Stimulated activated CD8-positive, alpha-beta memory T cell treated with anti-CD3 and anti-CD28 coated beads, Interleukin-2, amount 100 ng/mL, for 1 hour (primary cell): ENCODE measurements around the gene MAN2B1.
A peak's percentile ranks its signal among the peaks of the same experiment; 100 is the strongest.
"Not testable (repeated sequence)": the region's sequence is repeated elsewhere in the genome, so short reads cannot be mapped to it uniquely, and the experiment has no call there.

Experiments used
- DNase-seq, 2 donors: peaks; one replicate each; pipeline ENCODE4 v3.0.0-alpha.2; 2020; ENCODE audit warnings: low read depth in 2 of 2

MAN2B1 gene

DNA sequence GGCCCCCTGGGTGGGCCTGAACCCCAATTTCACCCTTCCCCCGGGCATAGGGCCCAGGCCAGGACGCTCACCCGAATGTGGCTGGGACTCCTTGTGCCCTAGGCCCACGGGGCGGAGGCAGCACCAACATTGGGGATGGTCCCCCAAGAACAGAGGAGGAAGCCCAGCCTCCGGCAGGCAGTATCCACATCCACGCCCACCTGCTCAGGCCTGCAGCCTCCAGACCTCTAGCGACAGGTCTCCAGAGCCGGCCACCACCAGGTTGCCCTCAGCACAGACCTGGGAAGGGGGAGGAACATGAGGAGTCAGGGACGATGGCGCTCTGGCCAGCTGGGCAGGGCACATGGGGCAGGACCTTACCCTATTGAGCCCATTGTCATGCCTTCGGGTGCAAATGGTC, 22.5 kb upstream of the MAN2B1 start:
- no peak for DNase-seq

DNA sequence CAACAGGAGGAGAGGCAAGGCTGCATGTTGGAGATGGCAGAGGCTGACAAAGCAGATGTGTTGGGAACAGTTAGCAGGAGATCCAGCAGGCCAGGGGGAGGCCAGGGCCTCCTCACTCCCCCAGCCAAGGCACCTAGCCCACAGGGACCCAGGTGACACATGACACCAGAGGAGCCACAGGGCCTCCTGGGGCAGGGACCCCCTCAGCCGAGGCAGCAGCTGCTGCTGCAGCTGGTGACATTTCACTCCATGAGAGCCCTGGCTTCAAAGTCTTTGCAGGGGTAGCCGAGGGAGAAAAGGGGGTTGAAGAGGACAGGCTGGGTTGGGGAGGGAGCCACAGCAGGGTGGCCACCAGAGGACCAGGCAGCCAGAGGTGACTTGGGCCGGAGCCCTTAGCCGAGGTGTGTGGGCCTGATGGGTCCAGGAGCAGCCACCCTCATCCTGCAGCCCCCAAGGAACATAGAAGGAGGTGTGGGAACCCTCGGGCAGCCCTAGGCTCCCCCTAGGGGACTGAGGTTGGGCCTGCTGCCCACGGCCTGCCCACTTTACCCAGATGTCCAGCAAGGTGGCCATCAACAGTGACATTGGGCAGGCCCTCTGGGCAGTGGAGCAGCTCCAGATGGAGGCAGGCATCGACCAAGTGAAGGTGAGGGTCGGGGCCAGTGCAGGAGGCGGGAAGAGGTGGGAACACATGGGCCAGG, 21.1 kb upstream of the MAN2B1 start, which contains the start of gene GNG14:
GNG14 (plus strand) TSS at position 503 of the 701 bp plus-strand sequence; CDS start at position 554, 51 bp downstream.
- no peak for DNase-seq

DNA sequence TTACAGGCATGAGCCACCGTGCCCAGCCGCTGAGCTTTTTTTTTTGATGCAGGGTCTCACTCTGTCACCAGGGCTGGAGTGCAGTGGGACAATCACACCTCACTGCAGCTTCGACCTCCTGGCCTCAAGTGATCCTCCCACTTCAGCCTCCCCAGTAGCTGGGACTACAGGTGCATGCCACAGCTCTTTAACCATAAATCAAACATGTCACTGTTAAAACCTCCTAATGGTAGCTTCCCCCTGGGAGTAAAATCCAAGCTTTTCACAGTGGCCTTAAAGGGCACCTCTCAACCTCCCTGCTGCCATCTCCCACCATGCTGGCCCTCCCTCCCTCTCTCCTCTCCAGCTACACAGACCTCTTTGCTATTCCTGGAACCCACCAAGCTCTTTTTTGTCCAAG, 19.3 kb upstream of the MAN2B1 start:
- no peak for DNase-seq

DNA sequence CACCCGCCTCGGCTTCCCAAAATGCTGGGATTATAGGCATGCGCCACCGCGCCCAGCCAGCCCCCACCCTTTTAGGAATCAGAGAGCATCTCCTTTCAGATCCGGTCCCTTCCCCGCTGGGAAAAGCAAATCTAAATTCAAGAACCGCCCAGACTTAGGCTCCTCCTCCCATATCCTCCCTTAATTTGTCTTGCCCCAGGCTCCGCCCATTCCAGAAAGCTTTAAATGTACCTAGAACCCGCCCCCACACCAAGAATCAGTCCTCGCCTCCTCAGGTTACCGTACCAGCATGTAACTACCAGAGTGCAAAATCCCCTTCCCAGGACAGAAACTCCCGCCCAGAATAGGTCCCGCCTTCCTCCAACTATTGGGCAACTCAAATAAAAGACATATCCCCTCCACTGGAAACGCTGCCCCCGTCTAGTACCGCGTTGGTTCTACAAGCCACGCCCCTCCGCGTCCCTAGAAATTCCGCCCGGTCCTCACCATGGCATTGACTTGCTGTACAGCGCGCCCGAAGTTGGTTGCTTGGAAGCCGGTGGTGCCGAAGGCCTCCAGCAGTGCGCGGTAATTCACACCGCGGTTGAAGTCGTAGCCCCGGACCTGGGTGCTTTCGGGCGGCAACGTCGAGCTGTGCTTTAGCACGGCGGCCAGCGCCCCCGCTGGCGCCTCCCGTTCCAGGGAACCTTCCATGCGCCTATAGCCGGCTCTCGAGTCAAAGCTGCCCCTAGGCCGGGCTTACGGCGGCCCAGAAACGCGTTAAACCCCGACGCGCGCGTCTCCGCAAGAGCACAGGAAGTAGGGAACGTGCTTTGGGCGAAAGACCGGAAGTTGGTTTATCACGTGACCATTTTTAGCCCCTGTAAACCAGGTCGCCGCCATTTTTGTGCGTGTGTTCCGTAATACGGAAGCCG, 14.8 kb upstream of the MAN2B1 start, which contains the start of gene DHPS:
DHPS (minus strand) TSS at position 807 of the 914 bp plus-strand sequence; CDS start at position 693, 114 bp downstream.
- DNase-seq, result peak; percentile 70 to 83

DNA sequence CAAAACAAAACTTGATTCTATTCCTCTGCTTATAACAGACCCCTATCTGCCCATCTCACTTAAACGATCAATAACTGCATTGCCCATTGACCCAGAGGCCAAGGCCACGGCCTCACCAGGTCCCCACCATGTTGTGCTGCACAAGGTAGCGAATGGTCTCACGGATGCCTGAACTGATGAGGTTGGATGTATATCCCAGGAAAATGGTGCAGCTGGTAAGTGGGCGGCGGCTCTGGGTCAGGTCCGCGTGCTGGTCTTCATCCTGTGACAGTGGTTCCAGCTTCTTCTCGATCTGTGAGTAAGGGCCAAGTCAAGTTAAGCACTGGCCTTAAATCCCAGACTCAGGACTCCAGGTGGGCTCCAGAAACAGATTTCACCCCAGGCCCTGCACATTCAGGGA, 13.5 kb upstream of the MAN2B1 start:
- no peak for DNase-seq

DNA sequence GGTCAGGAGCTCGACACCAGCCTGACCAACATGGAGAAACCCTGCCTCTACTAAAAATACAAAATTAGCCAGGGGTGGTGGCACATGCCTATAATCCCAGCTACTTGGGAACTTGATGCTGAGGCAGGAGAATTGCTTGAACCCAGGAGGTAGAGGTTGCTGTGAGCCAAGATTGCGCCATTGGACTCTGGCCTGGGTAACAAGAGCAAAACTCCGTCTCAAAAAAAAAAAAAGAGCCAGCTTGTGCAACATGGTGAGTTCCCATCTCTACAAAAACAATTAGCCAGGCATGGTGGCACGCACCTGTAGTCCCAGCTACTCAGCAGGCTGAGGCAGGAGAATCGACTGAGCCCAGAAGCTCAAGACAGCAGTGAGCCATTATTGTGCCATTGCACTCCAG, 11.5 kb upstream of the MAN2B1 start:
- DNase-seq, result not testable (repeated sequence)

DNA sequence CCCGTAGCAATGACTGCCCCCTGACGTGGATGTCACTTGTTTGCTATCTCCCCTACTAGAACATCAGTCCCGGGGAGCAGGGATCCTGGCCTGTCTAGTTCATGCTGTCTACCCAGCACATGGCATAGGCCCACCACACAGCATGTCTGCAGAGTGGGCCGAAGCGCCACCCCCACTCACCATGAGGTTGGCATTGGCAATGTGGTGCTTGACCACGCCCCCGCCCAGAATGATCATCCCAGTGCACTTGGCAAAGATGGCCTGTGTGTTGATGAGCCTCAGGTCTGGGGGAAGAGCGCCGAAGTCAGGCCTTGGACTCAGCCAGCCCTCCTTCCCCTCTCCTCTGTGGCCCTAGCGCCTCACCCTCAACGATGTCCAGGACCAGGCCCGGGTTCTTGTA, 10.4 kb upstream of the MAN2B1 start:
- DNase-seq, result no peak

DNA sequence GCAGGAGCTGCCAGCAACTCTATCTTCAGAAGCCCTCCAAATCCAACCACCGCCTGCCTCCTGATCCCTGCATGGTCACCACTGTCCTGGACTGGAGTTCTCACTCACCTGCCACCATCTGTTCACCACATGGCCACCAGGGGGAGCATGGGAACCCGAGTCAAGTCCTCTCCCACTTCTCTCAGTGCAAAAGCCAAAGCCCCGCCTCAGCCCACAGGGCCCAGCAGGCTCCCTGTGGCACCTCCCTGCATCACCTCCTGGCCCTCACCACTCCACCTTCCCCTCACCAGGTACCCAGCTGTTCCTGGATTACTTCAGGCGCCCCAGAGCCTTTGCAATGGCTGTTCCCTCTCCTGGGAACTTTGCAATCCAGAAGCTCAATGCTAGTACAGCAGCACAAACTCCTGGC, 9.8 kb upstream of the MAN2B1 start:
- peak; percentile 68 to 72 for DNase-seq

DNA sequence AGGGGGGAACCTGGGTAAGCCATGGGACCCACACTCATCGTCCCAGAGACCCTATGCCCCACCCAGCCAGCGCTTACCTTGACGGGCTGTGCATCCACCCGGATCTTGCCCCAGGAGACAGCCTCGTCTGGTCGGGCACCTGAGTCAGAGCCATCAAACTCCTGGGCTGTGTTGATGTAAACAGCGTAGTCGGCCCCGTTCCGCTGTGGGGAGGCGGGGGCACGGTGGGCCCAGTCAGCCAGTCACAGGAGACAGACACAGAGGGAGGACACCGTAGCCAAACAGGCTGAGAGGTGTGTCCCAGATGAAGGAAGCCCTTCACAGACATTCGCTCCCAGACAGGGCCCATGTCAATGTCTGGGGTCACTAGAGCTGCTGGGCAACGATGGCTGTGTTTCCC, 9.4 kb upstream of the MAN2B1 start:
- no peak for DNase-seq

DNA sequence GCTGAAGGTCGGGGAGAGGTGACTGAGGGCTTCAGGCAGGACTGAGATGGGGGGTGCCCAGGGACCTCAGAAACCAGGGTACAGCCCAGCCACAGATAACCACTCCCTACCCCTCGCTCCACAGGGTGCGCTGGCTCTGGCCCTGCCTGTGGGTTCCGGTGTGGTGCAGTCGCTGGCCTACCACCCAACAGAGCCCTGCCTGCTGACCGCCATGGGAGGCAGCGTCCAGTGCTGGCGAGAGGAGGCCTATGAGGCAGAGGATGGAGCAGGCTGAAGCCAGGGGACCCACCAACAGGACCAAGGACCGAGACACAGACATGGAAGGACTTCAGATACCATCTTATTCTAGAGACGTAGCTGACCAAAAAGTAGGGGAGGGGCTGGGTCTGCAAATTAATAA, 8.9 kb upstream of the MAN2B1 start:
- DNase-seq, result no peak

DNA sequence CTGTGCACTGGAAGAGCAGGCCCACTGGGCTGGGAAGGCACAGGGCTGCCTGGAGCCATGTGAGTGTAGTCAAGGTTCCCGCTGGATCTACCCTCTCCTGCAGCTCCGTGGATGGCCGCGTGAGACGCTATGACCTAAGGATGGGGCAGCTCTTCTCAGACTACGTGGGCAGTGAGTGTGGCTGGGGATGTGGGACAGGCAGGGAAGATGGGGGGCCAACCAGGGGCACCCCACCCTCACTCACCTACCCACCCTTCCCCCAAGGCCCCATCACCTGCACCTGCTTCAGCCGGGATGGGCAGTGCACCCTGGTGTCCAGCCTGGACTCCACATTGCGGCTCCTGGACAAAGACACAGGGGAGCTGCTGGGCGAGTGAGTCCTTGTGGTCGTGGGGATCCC, 6.2 kb upstream of the MAN2B1 start:
- DNase-seq, result no peak

DNA sequence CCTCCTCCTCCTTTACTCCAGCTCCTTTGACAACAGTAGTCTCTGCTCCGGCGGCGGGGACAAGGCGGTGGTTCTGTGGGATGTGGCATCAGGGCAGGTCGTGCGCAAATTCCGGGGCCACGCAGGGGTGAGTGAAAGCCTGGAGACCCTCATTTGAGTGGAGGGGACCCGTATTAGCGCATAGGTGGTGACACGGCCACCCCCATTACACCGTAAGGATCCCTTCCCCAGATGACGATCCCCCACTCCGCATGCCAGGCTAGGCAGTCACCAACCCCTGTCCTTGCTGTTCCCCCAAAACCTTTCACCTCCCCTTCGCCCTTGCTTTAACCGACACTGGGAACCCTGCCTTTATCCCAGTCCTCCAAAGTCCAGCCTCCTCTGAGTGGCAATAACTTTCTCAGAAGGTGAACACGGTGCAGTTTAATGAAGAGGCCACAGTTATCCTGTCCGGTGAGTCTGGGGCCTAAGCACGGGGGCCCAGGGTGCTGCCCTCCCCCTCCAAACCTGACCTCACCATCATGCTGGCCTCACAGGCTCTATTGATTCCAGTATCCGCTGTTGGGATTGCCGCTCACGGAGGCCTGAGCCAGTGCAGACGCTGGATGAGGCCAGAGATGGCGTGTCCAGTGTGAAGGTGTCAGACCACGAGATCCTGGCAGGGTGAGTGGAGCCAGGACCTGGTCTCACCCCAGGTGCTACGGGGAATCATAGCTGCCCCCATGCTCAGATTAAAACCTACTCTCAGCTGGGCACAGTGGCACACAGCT, 3.8 kb upstream of the MAN2B1 start:
- DNase-seq, result no peak

DNA sequence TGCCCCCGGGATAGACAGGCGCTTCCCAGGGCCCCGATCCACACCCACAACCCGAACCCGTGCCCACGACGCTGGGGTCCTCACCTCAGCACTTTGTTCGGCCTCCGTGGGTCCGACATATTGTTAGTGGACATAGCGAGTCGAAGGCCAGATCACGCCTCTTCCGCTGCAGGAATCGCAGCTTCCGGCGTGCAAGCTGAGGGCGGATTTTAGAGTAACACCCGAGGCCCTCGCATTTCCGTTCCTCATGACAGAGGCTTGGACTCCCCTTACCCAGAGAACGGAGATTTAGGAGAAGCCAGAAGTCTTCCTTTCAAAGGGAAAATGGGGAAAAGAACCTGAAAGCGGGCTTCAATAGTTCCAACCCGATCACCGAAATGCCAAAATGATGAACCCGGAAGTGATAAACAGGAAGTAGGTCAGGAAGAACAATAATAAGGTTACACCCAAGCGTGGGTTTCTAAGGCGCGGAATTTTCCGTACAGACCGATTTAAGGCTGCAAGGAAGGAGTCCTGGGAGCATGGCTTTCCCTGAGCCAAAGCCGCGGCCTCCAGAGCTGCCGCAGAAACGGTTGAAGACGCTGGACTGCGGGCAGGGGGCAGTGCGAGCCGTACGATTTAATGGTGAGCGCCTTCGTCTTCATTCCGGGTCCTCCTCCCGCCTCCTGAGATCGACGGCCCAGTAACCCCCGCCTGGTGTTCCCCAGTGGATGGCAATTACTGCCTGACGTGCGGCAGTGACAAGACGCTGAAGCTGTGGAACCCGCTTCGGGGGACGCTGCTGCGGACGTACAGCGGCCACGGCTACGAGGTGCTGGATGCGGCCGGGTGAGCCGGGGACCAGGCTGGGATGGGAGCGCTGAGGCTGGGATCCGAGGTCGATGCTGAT, 3.0 kb upstream of the MAN2B1 start:
- DNase-seq, result peak; percentile 50 to 58

DNA sequence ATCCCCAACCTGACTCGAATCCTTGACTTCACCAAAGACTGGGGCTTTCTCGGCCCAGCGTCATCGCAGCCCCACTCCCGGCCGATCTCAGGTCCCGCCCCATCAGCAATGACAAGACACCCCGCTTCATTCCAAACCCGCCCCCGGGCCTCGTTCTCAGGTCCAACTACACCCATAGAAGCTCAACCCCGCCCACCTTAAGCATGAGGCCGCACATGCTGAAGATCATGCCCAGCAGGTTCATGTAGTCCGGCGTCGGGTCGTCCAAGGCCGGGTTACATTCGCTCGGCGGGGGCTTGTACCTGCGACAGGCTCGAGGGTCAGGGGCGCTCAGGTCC, 2.4 kb upstream of the MAN2B1 start:
- peak in 1 of 2 donors; percentile 46 for DNase-seq

DNA sequence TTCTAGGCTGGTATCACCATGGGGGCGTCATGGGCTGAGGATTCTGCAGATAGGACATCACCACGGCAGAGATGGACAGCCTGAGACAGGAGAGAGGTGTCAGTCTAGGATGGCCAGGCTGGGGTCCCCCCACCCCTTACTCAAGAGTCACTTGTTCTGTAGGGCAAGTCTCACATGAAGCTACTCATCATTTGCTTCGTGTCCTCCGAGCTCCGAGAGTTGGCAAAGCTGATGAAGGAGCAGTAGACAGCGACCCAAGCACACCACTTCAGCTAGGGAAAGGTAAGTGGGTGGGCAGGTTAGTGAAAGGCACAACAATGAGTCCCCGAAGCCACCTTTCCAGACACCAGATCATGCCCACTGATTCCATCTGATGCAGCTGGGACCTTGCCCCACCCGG, 1.8 kb upstream of the MAN2B1 start:
- no peak for DNase-seq

DNA sequence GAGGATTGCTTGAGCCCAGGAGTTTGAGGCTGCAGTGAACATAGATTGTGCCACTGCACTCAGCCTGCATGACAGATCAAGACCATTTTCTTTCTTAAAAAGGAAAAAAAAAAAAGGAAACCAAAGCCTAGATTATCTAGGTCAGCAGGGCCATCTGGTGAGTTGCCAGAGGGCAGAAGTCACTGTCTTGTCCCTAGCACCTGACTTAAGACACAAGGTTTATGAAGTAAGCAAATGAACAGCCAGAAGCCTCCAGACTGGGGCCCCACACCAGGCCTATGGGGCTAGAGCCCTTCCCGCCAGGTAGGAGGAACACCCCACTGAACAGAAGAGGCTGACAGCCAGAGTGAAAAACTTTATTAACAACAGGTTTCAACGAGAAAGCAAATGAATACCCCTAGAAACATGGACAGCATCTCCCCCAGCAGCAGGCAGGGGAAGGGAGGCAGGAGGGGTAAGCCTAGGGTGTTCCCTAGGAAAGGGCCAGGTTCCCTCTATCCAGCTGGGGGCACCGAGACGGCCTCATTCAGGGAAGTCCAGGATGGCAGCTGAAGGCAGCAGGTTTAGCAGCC, 1.3 kb upstream of the MAN2B1 start:
- no peak for DNase-seq

DNA sequence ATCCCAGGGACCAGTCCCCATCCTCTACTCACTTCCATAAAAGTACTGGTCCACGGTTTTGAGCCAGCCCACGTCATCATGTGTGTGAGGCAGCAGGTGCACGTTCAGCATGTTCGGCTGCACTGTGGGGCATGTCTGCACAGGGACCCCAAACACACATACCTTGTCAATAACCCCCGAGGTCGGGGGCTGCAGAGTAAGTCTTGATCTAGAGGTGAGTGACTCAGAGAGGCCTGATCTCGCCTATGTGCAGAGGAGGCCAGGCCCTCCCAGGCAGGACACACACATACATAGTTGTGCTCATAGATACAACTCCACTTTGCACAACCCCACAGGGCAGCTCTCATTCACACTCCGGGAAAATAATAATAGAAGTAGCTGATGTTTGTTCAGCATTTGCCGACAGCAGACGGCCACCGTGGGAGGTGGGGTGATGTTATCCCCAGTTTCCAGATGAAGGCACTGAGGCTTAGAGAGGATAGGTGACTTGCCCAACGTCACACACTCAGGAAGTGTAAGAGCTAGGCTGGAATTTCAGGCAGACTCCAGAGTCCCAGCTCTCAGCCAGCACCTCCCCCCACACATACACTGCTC, 774 bp downstream of the MAN2B1 start:
- no peak for DNase-seq

DNA sequence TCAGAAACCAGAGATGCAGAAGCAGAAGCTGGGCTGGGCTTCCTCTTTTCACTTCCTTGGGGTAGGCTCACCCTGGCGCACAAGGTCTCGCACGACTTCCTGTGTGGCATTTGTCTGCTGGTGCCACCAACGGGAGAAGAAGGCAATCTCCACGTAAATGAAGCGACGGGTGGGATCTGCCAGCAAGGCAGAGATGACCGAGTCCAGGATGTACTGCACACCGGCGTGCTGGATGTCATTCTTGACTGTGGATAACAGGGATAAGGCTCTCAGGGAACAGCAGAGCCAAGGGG, 1.3 kb downstream of the MAN2B1 start:
- DNase-seq, result no peak

DNA sequence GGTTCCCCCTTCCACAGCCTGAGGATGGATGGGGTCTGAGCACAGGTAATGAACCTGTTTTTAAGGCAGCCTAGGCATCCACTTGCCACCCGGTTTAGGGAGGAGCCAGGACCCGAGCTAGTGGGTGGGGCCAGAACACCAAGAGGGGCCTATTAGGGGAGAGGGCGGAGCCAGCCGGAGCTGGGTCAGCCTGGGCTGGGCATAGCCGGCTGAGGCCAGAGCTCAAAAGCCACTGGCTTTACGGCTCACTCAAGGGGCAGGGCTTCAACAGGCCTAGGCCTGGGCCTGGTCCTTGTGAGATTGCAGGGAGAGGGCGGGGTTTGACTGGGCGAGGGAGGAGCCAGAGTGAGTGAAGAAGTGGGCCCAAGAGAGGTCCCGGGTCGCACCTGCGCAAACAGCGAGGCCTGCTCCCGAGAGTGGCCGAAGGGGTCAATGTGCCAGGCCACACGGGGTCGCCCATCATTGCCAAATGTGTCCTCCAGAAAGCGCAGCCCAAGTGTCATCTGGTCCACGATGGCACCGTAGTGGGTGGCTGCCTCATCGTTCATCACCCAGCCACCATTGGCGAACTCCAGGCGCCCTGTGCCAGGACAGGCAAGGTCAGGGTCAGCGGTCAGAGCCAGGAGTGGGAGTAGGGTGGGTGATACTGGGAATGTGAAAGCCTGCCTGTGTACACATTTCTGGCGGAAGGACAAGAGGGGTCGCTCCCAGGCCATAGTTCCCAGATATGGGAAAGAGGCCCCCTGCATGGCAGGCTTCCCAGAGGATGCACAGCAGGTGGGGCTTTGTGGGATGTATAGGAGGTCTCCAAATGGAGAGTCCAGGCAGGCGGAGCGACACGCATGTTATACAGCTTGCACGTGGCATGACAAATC, 1.9 kb downstream of the MAN2B1 start:
- DNase-seq, result no peak

DNA sequence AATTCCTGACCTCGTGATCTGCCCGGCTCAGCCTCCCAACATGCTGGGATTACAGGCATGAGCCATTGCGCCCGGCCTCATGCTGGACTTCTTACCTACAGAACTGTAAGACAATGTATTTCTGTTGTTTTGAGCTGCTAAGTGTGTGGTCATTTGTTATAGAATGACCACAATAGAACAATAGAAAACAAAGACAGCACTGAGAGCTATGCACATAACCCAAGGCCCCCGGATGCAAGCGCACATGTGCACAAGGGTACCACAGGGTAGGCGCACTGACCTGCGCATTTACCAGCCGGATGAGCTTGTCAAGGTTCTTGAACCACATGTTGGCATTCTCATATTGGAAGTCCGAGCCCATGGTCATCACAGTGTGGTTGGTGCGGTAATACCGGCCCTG, 5.6 kb downstream of the MAN2B1 start:
- no peak for DNase-seq
